Smooth muscle cell (in vitro differentiated cells): ENCODE results near the gene ABLIM3. TPM values are rescaled to one million over a fixed set of nuclear protein-coding genes. Genes with fewer than 3 reads are reported as not detected.

Source experiments
- DNase-seq: peaks from one replicate; lab custom pipeline; 2025; ENCODE audit not compliant: unreplicated experiment; lab: John Stamatoyannopoulos, UW
- H2AFZ ChIP-seq: fragments of 200-600 bp; sonication (generic); 2 replicates; pipeline ENCODE4 v1.6.0; 2016; ENCODE audit warnings: antibody characterized with exemption, low read depth, mild to moderate bottlenecking
- H3F3A ChIP-seq: fragments of 200-600 bp; sonication (generic); 2 replicates; pipeline ENCODE4 v1.6.0; 2017; ENCODE audit warnings: antibody characterized with exemption, low read depth
- H3K27ac ChIP-seq: fragments of 200-600 bp; sonication (generic); 2 replicates; pipeline ENCODE4 v1.5.1; 2016; ENCODE audit warnings: low read depth, mild to moderate bottlenecking
- H3K27me3 ChIP-seq: fragments of 200-600 bp; sonication (generic); 2 replicates; pipeline ENCODE4 v1.6.1; 2016; ENCODE audit warnings: low read depth, mild to moderate bottlenecking
- H3K36me3 ChIP-seq: fragments of 200-600 bp; sonication (generic); 2 replicates; pipeline ENCODE4 v1.5.1; 2016; ENCODE audit warnings: low read depth
- H3K4me1 ChIP-seq: fragments of 200-600 bp; sonication (generic); 2 replicates; pipeline ENCODE4 v1.5.1; 2016; ENCODE audit warnings: low read depth
- H3K4me2 ChIP-seq: fragments of 200-600 bp; sonication (generic); 2 replicates; pipeline ENCODE4 v1.6.0; 2016; ENCODE audit warnings: mild to moderate bottlenecking
- H3K4me3 ChIP-seq: fragments of 200-600 bp; sonication (generic); 2 replicates; pipeline ENCODE4 v1.5.1; 2016; ENCODE audit warnings: mild to moderate bottlenecking
- H3K79me2 ChIP-seq: fragments of 200-600 bp; sonication (generic); 2 replicates; pipeline ENCODE4 v1.6.0; 2016; ENCODE audit warnings: low read depth, mild to moderate bottlenecking
- H3K9ac ChIP-seq: fragments of 200-600 bp; sonication (generic); 2 replicates; pipeline ENCODE4 v1.6.0; 2016; ENCODE audit warnings: low read depth
- H3K9me3 ChIP-seq: fragments of 200-600 bp; sonication (generic); replicated peaks from 2 replicates; pipeline ENCODE4 v1.5.1; 2016; ENCODE audit warnings: low read depth
- H4K20me1 ChIP-seq: fragments of 200-600 bp; sonication (generic); 2 replicates; pipeline ENCODE4 v1.6.0; 2016; ENCODE audit warnings: low read depth
- CTCF ChIP-seq: fragments of 200-600 bp; sonication (generic); IDR thresholded peaks from 2 replicates; pipeline ENCODE4 v1.5.1; 2017; ENCODE audit warnings: borderline replicate concordance, mild to moderate bottlenecking, antibody characterized with exemption; ENCODE audit not compliant: insufficient read depth, poor library complexity, severe bottlenecking
- WGBS: methylation state at CpG from one replicate; pipeline ENCODE4 v1.1.7; 2016; ENCODE audit warnings: low lambda C conversion rate; 5-methylcytosine and 5-hydroxymethylcytosine counted together
- polyA plus RNA-seq: library from polyadenylated mRNA; unstranded; fragments of >200 nt; fragmentation: Nextera tagmentation; extraction: Ambion mirVana; gene quantifications from 2 replicates; pipeline ENCODE4 v1.2.1, GENCODE V29; 2016
- total RNA-seq: library from RNA; depleted of rRNA; stranded (reverse); fragments of >200 nt; gene quantifications from 2 replicates; pipeline ENCODE4 v1.2.3, GENCODE V29; 2014

ABLIM3 gene
- total and polyA plus RNA-seq, 2 experiments from 2014 or later, result 2.6 to 6.8 TPM

DNA sequence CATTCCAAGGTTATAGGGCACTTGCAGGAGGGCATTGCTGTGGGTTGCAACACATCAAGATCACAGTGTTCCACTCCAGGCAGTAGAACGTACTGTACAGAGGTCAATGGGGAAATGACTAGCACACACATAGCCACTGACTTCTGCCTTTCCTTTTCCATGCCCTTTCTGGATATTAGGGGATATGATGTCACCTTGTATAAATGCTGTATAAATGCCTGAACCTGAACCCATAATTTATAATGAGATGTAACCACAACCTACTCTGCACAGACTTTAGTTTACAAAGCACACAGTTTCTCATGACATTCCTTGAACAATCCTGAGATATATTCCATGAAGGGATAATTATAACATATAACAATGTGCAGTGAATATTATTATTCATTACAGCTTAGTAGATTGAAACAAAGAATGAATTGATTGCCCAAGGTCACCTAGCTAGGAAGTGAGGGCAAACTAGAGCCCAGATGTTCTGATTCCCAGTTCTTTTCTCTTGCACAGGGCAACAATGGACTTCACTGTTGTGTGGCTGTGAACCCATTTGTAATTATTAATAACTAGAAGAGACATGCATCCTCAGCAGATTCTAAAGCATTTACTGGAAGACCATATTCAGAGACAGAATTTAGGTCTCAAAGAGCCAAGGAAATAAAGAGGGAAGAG, 5.6 kb upstream of the ABLIM3 start:
- no peak for TF ChIP-seq CTCF
- WGBS, result 57% methylated on average over 1 of the region's 1 CpG
- no peak for DNase-seq
- Histone ChIP-seq H3K27me3 (no peaks in the 10 kb centered on the region), H3K4me3 (no peak overlapping the region), H3K9me3 (no peaks in the 10 kb centered on the region), H3K9ac (peak overlapping the region; percentile 54), H3K4me1 (peaks cover 4% of the 10 kb centered on the region), H3K79me2 (no peaks in the 10 kb centered on the region), H3K36me3 (no peaks in the 10 kb centered on the region), H3F3A (peaks cover 14% of the 10 kb centered on the region), H2AFZ (peak overlapping the region; percentile 46), H3K4me2 (peak overlapping the region; percentile 64), H4K20me1 (no peaks in the 10 kb centered on the region), H3K27ac (peak overlapping the region; percentile 96)

DNA sequence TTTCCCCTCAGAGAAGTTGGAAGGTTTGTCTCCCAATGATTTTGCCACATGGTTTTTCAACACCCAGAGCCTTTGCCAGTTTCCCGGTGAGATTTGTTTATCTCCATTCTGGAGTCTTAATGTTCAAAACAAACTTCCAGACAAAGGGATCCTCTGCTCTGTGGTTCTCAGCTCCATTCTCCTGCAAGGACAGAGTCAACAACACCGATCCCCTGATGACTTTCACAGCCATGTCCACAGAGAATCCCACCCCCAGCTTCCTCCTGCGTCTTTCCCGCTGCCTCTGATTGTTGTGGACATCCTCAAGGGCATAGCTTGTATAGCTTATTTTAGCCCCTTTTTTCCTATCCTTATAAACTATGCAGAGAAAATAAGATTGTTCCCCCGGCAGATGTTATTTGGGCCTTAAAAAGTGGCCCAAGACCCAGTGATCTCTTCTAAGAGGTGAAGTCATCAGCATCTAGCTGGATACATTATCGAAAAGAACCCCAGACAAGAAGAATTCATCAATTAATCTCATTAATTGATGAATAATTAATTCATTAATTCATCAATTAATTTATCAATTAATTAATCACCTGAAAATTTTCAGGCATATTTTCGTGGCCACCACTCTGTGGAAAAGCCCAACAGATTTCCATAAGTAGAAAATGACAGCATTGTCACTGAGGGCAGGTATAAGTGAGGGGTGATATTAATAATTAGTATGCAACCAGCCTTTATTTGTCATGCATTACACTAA, 2.9 kb upstream of the ABLIM3 start:
- Histone ChIP-seq H3F3A (peaks cover 14% of the 10 kb centered on the region), H3K4me3 (no peak overlapping the region), H3K27me3 (no peaks in the 10 kb centered on the region), H3K9me3 (no peaks in the 10 kb centered on the region), H2AFZ (no peak overlapping the region), H3K9ac (no peak overlapping the region), H3K4me1 (peaks cover 12% of the 10 kb centered on the region), H4K20me1 (no peaks in the 10 kb centered on the region), H3K79me2 (no peaks in the 10 kb centered on the region), H3K4me2 (no peak overlapping the region), H3K27ac (no peak overlapping the region), H3K36me3 (no peaks in the 10 kb centered on the region)
- 81% methylated on average over 7 of the region's 7 CpGs for WGBS
- TF ChIP-seq CTCF, result no peak
- DNase-seq, result no peak

GRCh38 chr5:149140197-149141002, 893 bp upstream of the ABLIM3 start:
- TF ChIP-seq CTCF, result no peak
- no peak for DNase-seq
- H3K27ac ChIP-seq, result no peak overlapping the region
- H3K4me3 ChIP-seq, result no peak overlapping the region
- H3K4me1 ChIP-seq, result peaks cover 7% of the 10 kb centered on the region
- H3K9ac ChIP-seq, result no peak overlapping the region
- H3K9me3 ChIP-seq, result no peaks in the 10 kb centered on the region
- H2AFZ ChIP-seq, result no peak overlapping the region
- H3K36me3 ChIP-seq, result no peaks in the 10 kb centered on the region
- WGBS, result 83% methylated on average over 11 of the region's 11 CpGs
- H3K4me2 ChIP-seq, result no peak overlapping the region
- no peaks in the 10 kb centered on the region for H4K20me1 ChIP-seq
- H3K79me2 ChIP-seq, result no peaks in the 10 kb centered on the region
- H3K27me3 ChIP-seq, result no peaks in the 10 kb centered on the region
- peaks cover under 1% of the 10 kb centered on the region for H3F3A ChIP-seq
